ENCODE results near the gene MAN2A1.

Gene MAN2A1

GRCh38 chr5:109708813-109709212 lies 19.1 kb downstream of the MAN2A1 start:
- no peak for DNase-seq

GRCh38 chr5:109709225-109709624 lies 19.5 kb downstream of the MAN2A1 start:
- no peak for DNase-seq

GRCh38 chr5:109711673-109712072 lies 21.9 kb downstream of the MAN2A1 start:
- no peak for DNase-seq

- DNase-seq = no peak
Observed at GRCh38 chr5:109713453-109713852, 23.7 kb downstream of the MAN2A1 start.

GRCh38 chr5:109714592-109714991 lies 24.9 kb downstream of the MAN2A1 start:
- DNase-seq = no peak

GRCh38 chr5:109718216-109718615 lies 28.5 kb downstream of the MAN2A1 start:
- no peak for DNase-seq

GRCh38 chr5:109718632-109719031 lies 28.9 kb downstream of the MAN2A1 start:
- DNase-seq = no peak

GRCh38 chr5:109719978-109720377 lies 30.3 kb downstream of the MAN2A1 start:
- DNase-seq = no peak

- DNase-seq = no peak
Observed at GRCh38 chr5:109721741-109722140, 32.0 kb downstream of the MAN2A1 start.

GRCh38 chr5:109723606-109724005 lies 33.9 kb downstream of the MAN2A1 start:
- no peak for DNase-seq

- DNase-seq = no peak
Observed at GRCh38 chr5:109725135-109725534, 35.4 kb downstream of the MAN2A1 start.

- no peak for DNase-seq
Observed at GRCh38 chr5:109739741-109740728, 50.3 kb downstream of the MAN2A1 start.

- no peak for DNase-seq
Observed at GRCh38 chr5:109740966-109741365, 51.2 kb downstream of the MAN2A1 start.

- DNase-seq = no peak
Observed at GRCh38 chr5:109741390-109741789, 51.7 kb downstream of the MAN2A1 start.

GRCh38 chr5:109743041-109743531 lies 53.4 kb downstream of the MAN2A1 start:
- no peak for DNase-seq

GRCh38 chr5:109743770-109744212 lies 54.1 kb downstream of the MAN2A1 start:
- no peak for DNase-seq

- DNase-seq = no peak
Observed at GRCh38 chr5:109744261-109744660, 54.5 kb downstream of the MAN2A1 start.

GRCh38 chr5:109748546-109748945 lies 58.8 kb downstream of the MAN2A1 start:
- no peak for DNase-seq

GRCh38 chr5:109750463-109750862 lies 60.7 kb downstream of the MAN2A1 start:
- no peak for DNase-seq

- DNase-seq = no peak
Observed at GRCh38 chr5:109753279-109753678, 63.6 kb downstream of the MAN2A1 start.

- DNase-seq = no peak
Observed at GRCh38 chr5:109754319-109754718, 64.6 kb downstream of the MAN2A1 start.

GRCh38 chr5:109755761-109756160 lies 66.0 kb downstream of the MAN2A1 start:
- DNase-seq = no peak

- DNase-seq = no peak
Observed at GRCh38 chr5:109756543-109757185, 66.9 kb downstream of the MAN2A1 start.

GRCh38 chr5:109757490-109757889 lies 67.8 kb downstream of the MAN2A1 start:
- no peak for DNase-seq
